SH-SY5Y (cell line): ENCODE data around the gene TBCEL.

Experiments
- GATA2 ChIP-seq: IDR thresholded peaks from 2 replicates; pipeline ENCODE4 v1.6.1; 2011; ENCODE audit warnings: mild to moderate bottlenecking, low read depth, low read length
- GATA3 ChIP-seq: IDR thresholded peaks from 2 replicates; pipeline ENCODE4 v1.6.1; 2011; ENCODE audit warnings: low read depth, mild to moderate bottlenecking, low read length, moderate library complexity

The TBCEL gene

DNA sequence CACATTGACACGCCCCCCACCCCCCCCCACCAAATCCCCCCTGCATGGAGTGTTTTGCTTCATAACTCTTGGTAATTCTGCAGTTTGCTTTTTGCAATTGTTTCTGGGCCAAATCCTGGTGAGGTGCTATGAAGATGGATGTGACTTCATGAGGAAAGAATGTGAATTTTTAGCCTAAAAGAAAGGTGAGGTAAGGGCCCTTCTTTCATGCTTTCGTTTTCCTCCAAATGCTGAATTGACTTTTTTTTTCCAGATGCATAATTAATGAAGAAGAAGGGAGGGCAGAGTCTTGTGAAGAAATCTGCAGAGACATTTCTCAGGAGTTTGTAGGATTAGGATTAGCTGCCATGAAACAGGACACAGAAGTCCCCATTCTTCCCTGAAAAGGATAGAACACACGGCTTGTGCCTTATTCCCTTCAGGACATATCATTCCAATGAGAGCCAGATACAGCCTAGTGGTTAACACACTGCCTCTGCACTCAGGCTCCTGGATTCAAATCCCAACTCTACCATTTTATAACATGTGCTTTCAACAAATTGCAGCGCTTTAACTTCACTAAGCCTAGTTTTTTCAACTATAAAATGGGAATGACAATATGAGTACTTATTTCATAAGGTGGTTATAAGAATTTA lies 19.6 kb upstream of the TBCEL start:
- TF ChIP-seq GATA2: no peak
- no peak for TF ChIP-seq GATA3

DNA sequence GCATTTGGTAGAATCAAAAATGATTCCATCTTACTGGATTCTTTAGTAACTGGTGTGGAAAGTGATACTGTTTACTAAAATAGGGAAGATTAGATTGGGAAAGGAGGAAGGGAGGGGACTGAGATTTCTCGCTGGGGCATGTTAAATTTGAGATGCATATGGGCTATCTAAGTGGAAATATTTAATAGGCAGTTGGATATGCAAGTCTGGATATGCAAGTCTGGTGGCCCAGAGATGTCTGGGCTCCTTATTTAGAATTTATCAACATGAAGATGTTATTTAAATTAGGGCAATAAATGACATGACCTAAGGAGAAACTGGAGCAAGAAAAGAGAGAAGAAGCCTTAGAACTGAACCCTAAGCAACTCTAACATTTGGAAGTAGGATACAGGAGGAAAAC lies 17.0 kb upstream of the TBCEL start:
- no peak for TF ChIP-seq GATA2
- TF ChIP-seq GATA3: no peak

DNA sequence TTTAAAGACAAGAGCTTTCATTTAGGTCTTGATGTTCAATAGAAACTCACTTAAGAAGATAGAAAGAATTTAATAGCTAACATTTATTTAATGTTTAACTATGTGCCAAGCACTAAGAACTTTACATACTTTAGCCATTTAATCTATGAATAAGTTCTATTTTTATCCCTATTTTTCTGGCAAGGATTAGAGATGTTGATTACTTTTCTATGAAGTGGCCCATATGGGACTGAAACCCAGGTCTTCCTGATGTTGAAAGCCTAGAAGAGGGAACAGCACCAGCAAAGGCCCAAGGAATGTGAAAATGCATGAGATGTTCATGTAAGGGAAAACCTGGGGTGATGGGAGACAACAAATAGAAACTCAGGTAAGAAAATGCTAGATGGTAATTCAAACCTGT lies 15.4 kb upstream of the TBCEL start:
- TF ChIP-seq GATA3: no peak
- no peak for TF ChIP-seq GATA2

DNA sequence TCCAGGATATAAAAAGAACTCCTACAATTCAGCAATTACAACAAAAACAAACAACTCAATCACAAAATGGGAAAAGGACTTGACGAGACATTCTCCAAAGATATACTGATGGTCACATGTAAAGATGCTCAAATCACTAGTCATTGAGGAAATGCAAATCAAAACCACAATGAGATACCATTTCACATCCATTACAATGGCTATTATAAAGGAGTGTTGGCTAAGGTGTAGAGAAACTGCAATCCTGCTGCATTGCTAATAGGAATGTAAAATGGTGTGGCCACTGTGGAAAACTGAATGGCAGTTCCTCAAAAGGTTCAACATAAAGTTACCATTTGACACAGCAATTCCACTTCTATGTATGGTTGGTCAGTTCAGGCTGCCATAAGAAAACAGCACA lies 11.8 kb upstream of the TBCEL start:
- TF ChIP-seq GATA3: no peak
- TF ChIP-seq GATA2: no peak

DNA sequence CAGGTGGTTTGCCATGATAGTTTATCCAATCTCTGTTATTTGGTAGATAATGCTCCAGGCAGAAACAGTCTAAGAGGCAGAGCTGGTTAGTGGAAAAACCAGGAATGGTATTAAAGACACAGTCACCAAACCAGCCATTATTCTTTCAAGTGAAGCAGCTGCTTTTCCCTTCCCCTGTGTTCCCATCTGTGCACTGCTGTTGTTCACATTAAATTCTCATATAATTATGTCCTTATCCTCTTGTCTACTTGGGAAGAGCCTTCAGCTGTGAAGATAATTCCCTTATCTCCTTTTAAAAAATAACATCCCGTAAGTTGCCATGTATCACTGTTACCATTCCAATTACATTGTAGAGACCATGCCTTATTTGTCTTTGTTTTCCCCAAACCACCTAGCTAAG lies 5.2 kb upstream of the TBCEL start:
- TF ChIP-seq GATA3 (no peak), GATA2 (peak; percentile 40; the same call in 1 of the 2 replicates)

DNA sequence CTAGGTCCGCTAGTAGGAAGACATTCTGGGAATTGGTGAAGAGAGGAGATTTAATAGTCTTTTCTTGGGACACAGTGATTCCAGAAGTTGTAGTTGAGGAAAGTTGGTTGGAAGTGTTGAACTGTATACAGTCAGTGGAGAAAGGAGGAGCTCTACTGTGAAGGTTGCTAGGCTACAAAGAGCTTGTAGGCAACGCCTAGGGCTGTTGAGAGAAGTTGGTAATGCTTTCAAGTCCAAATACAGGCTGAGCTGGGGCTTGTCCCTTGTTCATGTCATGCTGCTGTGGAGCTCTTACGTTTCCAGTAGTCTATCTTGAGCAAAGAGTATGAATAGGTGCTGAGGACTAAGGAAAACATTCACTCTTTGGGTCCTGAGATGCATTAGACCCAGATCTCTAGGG lies 1.1 kb downstream of the TBCEL start:
- TF ChIP-seq GATA2 (no peak), GATA3 (no peak)

DNA sequence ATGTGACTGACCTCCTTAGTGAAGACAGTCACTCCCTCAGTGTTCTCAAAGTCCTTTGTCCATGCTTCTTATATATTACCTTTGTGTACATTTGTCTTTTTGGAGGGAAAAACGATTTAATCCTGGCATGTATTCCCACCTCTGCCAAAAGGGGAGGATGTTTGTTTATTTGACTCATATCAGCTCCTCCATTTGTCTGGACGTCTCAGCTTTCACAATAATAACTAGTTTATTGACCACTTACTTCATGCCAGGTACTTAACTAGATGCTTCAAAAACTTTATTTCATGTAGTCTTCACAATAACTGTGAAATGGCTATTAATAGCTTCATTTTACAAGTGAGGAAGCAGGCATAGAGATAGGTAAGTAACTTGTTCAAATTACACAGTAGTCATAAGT lies 5.3 kb downstream of the TBCEL start:
- no peak for TF ChIP-seq GATA2
- no peak for TF ChIP-seq GATA3

DNA sequence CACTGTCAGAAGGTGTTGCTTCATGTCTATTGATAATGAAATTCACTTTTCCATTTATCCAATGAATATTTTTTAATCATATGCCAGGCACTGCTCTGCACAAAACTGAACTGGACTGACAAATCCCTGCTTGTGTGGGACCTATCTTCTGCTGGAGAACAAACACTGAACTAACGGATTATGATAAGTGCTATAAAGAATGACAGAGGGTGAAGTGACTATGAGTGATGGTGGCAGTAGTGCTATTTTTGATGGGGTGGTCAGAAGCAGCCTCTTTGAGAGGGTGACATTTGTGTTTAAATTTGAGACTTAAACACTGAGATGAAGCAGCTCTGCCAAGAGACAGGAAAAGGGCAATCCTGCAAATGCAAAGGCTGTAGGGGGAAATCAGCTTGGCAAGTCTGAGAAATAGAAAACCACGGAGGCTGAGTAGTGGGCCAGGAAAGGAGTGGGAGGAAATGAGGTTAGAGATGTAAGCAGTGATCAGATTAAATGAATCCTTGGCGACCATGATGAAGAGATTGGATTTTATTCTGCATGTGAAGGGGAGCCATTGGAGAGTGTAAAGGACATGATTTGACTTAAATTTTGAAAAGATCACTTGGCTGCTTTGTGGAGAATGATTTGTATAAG lies 6.0 kb downstream of the TBCEL start:
- TF ChIP-seq GATA2: no peak
- TF ChIP-seq GATA3: no peak

DNA sequence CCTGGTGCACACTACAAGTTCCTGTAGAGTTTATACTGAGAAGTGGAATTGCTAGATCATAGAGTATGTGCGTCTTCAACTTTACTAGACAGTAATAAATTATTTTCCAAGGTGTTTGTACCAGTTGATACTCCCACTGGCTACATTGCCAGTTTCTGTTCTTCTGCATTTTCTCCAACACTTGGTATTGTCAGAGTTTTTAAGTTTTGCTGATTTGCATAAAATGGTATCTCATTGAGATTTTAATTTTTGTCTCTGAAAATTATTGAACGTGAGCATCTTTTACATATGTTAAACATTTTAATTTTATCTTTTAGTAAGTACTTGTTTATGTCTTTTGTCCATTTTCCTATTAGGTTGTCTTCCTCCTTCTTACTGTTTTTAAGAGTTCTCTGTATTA lies 7.3 kb downstream of the TBCEL start:
- TF ChIP-seq GATA3: no peak
- TF ChIP-seq GATA2: no peak

DNA sequence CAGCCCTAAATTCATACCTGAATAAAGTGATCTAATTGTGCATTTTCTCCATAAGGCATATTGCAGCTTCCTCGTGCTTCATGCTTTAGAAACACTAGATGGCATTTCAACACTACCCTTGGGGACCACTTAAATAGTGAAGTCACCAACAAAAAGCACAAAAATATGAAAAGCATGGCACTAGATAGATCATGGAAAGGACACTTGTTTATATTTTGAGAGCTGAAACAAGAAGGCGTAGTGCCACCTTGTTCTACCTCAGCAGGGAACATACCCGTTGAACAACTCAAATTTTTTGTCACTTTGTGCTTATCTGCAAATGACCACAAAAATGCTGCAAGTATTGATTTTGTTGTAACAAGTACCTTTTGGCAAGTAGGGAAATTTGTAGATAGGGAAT lies 8.6 kb downstream of the TBCEL start:
- TF ChIP-seq GATA3: no peak
- TF ChIP-seq GATA2: no peak

DNA sequence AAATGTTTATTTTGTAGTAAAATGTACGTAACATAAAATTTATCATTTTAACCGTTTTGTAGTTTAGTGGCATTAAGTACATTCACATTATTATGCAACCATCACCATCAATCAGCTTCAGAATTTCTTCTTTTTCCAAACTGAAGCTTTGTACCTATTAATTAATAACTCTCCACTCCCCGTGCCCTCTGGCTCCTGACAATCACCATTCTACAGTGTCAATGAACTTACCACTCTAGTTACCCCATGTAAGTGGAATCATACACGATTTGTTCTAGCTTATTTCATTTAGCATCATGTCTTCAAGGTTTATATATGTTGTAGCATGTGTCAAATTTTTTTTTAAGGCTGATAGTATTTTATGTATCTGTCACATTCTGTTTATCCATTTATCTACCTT lies 9.7 kb downstream of the TBCEL start:
- TF ChIP-seq GATA3: no peak

DNA sequence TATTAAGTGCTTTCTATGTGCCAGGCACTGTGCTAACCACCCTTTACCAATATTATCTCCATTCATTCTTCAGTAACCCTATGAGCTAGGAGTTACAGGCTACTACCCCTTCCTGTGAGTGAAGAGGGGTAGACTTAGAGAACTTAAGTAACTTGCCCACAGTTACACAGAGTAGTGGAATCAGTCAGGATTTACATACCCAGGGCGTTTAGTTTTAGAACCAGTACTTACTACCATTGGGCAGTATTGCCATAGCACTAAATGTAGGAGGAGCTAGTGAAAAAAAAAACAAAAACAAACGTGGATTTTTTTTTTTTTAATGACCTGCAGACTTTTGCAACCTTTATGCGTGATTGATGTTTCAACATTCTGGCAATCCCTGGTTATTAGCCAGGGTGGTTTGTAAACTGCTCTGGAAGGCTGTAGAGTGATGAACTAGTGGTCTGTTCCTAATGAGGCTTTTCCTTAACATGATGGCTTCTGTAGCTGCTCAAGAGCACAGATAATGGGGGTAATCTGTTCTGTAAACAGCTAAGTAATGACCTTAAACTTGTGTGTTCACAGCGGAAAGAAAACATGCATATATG lies 11.4 kb downstream of the TBCEL start:
- TF ChIP-seq GATA3: no peak
- TF ChIP-seq GATA2: no peak

DNA sequence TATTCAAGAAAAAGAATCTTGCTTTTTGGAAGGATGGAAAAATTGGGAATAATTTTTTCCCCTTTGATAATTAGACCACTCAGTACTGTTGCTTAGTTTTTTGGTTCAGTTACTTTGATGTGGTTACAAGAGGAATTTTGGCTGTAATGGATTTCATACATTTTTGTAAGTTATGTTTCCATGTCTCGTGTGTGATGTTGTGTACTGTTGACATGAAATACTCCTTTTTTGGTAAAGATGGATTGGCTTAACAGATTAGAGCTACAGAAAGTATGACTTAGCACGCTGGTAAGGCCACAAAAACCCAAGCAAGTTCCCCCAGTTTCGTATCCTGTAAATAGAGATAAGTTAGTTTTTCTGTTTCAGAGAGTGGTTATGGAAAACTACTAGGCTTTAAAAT lies 11.9 kb downstream of the TBCEL start:
- no peak for TF ChIP-seq GATA3
- no peak for TF ChIP-seq GATA2

DNA sequence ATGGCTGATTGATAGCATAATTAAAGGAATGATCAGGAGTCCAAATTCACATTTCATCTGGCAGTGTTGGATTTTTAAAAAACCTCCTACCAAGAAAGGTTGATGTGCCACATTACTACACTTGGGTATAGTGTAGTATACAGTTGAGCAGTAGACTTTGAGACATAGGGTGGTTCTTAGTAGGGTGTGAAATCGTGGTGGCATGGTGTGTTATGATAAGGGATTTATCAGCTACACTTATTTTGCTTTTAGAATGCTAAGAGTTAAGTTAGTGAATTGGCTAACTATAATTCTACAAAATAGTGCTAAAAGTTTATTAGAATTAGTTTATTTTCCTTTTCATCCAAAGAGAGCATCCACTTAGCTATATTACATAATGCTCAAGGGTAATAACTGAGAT lies 13.1 kb downstream of the TBCEL start:
- TF ChIP-seq GATA3: no peak
- TF ChIP-seq GATA2: no peak

DNA sequence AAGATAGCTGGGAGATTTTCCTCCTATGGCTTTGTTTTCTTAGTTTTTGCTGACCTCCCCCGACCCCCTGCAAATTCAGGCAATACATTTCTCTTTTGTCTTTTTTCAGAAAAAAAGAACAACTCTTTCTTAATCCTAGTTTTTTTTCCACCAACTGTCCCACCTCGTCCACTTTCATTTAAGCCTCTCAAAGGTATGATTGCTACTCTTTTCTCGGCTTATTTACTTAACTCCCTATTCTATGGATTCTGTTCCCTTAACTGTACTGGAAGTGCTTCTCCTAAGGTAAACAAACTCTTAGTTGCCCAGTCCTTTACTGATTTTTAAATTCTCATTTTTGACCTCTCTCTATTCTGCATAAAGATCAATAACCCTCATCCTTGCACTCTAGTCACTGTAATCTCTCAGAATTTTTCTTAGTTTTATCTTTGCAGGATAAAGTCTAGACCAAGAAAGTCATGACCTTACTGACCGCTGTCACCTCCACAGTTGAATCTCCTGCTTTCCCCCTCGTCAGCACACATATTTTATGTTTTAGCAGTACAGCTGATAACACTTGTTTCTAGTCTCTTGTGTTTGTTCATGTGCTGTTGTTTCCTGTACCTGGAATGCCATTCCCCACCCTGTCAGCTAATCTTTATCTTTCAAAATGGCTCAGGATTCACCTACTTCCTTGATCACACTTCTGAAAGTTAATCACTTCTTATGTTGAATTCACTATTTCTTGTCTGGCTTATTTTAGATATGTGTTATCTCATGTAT lies 14.9 kb downstream of the TBCEL start:
- TF ChIP-seq GATA2: no peak
- no peak for TF ChIP-seq GATA3
